Measurements from ENCODE around the gene GJC2.

DNA sequence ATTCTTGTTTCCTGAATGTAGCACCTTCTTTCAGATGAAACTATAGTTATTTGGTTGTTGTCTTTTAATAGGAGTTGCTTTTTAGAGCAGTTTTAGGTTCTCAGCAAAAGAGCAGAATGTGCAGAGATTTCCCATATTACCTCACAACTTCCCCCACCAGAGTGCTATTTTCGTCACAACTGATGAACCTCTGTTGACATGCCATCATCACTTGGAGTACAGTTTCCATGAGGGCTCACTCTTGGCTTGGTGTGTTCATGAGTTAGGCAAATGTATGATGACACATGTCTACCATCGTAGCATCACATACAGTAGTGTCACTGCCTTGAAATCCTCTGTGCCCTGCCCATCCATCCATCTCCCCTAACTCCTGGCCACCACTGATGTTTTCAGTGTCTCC is 19.6 kb downstream of the GJC2 start:
- TF ChIP-seq CTCF (IDR thresholded peaks at IDR 0.05), result no peak
- TF ChIP-seq POLR2A (IDR thresholded peaks at IDR 0.05), result no peak
